Mammary epithelial cell (primary cell): ENCODE results near the gene SEMA4A.

Experiments
- CTCF ChIP-seq, 2 donors: IDR thresholded peaks in 1 of 2; conservative IDR thresholded peaks in 1 of 2; 2 replicates each; pipeline ENCODE4 v1.5.1; 2011 to 2012; ENCODE audit warnings: inconsistent platforms in 2 of 2, low read length in 2 of 2, mild to moderate bottlenecking in 2 of 2, control low read depth in 1 of 2, low read depth in 1 of 2; ENCODE audit not compliant: insufficient read depth in 1 of 2; ENCODE audit errors: extremely low read depth in 1 of 2
- EZH2 ChIP-seq: IDR thresholded peaks from 2 replicates; pipeline ENCODE4 v1.6.1; 2012; ENCODE audit warnings: low read length, inconsistent platforms, borderline replicate concordance

- TF ChIP-seq CTCF (conservative IDR thresholded peaks at IDR 0.05 in 1 of 2, IDR thresholded peaks at IDR 0.05 in 1 of 2; ENCODE audit: extremely low read depth in 1 of 2, insufficient read depth in 1 of 2, low read depth in 1 of 2, low read length in 2 of 2) (no peak), EZH2 (no peak)
Observed at GRCh38 chr1:156204686-156205085, 51.3 kb downstream of the SEMA4A start.
